Measurements from ENCODE around the gene CHST8.

Gene CHST8

GRCh38 chr19:33811246-33811645 is 189.5 kb downstream of the CHST8 start:
- TF ChIP-seq CTCF (IDR thresholded peaks at IDR 0.05; ENCODE audit: low read depth, low read length): no peak
- H3K4me3 ChIP-seq (ENCODE audit: low read depth, low read length): no peak overlapping the region

GRCh38 chr19:33811736-33812387 is 190.1 kb downstream of the CHST8 start:
- H3K4me3 ChIP-seq (ENCODE audit: low read depth, low read length): no peak overlapping the region
- no peak for TF ChIP-seq CTCF (IDR thresholded peaks at IDR 0.05; ENCODE audit: low read depth, low read length)

- no peak for TF ChIP-seq CTCF (IDR thresholded peaks at IDR 0.05; ENCODE audit: low read depth, low read length)
- no peak overlapping the region for H3K4me3 ChIP-seq (ENCODE audit: low read depth, low read length)
Observed at GRCh38 chr19:33812388-33813330, 190.9 kb downstream of the CHST8 start.

- no peak for TF ChIP-seq CTCF (IDR thresholded peaks at IDR 0.05; ENCODE audit: low read depth, low read length)
- no peak overlapping the region for H3K4me3 ChIP-seq (ENCODE audit: low read depth, low read length)
Observed at GRCh38 chr19:33813391-33814101, 191.8 kb downstream of the CHST8 start.

- no peak overlapping the region for H3K4me3 ChIP-seq (ENCODE audit: low read depth, low read length)
- no peak for TF ChIP-seq CTCF (IDR thresholded peaks at IDR 0.05; ENCODE audit: low read depth, low read length)
Observed at GRCh38 chr19:33814181-33815165, 192.7 kb downstream of the CHST8 start.
